Measurements from ENCODE around the gene UCP3. TPM values are rescaled to one million over a fixed set of nuclear protein-coding genes. Genes with fewer than 3 reads are reported as not detected.

UCP3 gene
- total RNA-seq = 1 to 10 TPM in 1 of 2 donors, under 1 TPM in 1; 0.89 to 2.5 TPM
- 1 to 10 TPM; 3.0 to 5.5 TPM for polyA plus RNA-seq (ENCODE audit: insufficient read length in 2 of 2)
- long read RNA-seq, donor 1 = 0 reads
- long read RNA-seq, donor 2 = 0 reads
- long read RNA-seq, donor 3 = 0 reads
- long read RNA-seq, donor 4, partial matches to known transcripts = 0 of 1 reads
- long read RNA-seq, donor 4, other reads (novel, unspliced or antisense) = 0 of 1 reads

- Histone ChIP-seq H3K36me3 (ENCODE audit: control insufficient read depth, insufficient read depth, low read length) (peaks cover 49% of the 10 kb centered on the region), H3K9me3 (ENCODE audit: control insufficient read depth, insufficient read depth, low read length) (no peaks in the 10 kb centered on the region), H3K27ac (ENCODE audit: low read depth, low read length) (no peak within 1 kb of the TSS), H3K4me1 (ENCODE audit: control insufficient read depth, insufficient read depth, low read length) (peaks cover 18% of the 10 kb centered on the region), H3K27me3 (ENCODE audit: control insufficient read depth, insufficient read depth, low read length) (no peaks in the 10 kb centered on the region), H3K4me3 (ENCODE audit: low read depth, low read length) (no peak within 1 kb of the TSS)
- no peak for DNase-seq (ENCODE audit: low read depth in 4 of 6, low spot score in 6 of 6)
- 73% methylated on average over 6 of the region's 9 CpGs for WGBS (ENCODE audit: insufficient coverage)
Observed at GRCh38 chr11:74008373-74009229, at the start of gene UCP3. Gene UCP3 (minus strand): TSS chr11:74009085. CDS start chr11:74007042, 2,043 bp downstream.

- WGBS (ENCODE audit: insufficient coverage) = 92% methylated on average over 7 of the region's 8 CpGs
- no peaks in the 10 kb centered on the region for H3K4me1 ChIP-seq (ENCODE audit: control insufficient read depth, insufficient read depth, low read length)
- peaks cover 5% of the 10 kb centered on the region for H3K36me3 ChIP-seq (ENCODE audit: control insufficient read depth, insufficient read depth, low read length)
- no peak for DNase-seq (ENCODE audit: low read depth in 4 of 6, low spot score in 6 of 6)
- H3K27me3 ChIP-seq (ENCODE audit: control insufficient read depth, insufficient read depth, low read length) = no peaks in the 10 kb centered on the region
- H3K9me3 ChIP-seq (ENCODE audit: control insufficient read depth, insufficient read depth, low read length) = no peaks in the 10 kb centered on the region
- no peak overlapping the region for H3K27ac ChIP-seq (ENCODE audit: low read depth, low read length)
- no peak overlapping the region for H3K4me3 ChIP-seq (ENCODE audit: low read depth, low read length)
Observed at GRCh38 chr11:74057249-74058151, 48.6 kb upstream of the UCP3 start.

- Histone ChIP-seq H3K9me3 (ENCODE audit: control insufficient read depth, insufficient read depth, low read length) (no peaks in the 10 kb centered on the region), H3K4me3 (ENCODE audit: low read depth, low read length) (no peak overlapping the region), H3K4me1 (ENCODE audit: control insufficient read depth, insufficient read depth, low read length) (no peaks in the 10 kb centered on the region), H3K36me3 (ENCODE audit: control insufficient read depth, insufficient read depth, low read length) (peaks cover 5% of the 10 kb centered on the region), H3K27me3 (ENCODE audit: control insufficient read depth, insufficient read depth, low read length) (no peaks in the 10 kb centered on the region), H3K27ac (ENCODE audit: low read depth, low read length) (no peak overlapping the region)
- DNase-seq (ENCODE audit: low read depth in 4 of 6, low spot score in 6 of 6) = no peak
Observed at GRCh38 chr11:74055938-74056337, 47.1 kb upstream of the UCP3 start.

GRCh38 chr11:74050465-74050864 is 41.6 kb upstream of the UCP3 start:
- no peaks in the 10 kb centered on the region for H3K27me3 ChIP-seq (ENCODE audit: control insufficient read depth, insufficient read depth, low read length)
- H3K27ac ChIP-seq (ENCODE audit: low read depth, low read length) = no peak overlapping the region
- WGBS (ENCODE audit: insufficient coverage) = 100% methylated on average over 1 of the region's 3 CpGs
- no peak overlapping the region for H3K4me3 ChIP-seq (ENCODE audit: low read depth, low read length)
- H3K9me3 ChIP-seq (ENCODE audit: control insufficient read depth, insufficient read depth, low read length) = no peaks in the 10 kb centered on the region
- H3K4me1 ChIP-seq (ENCODE audit: control insufficient read depth, insufficient read depth, low read length) = no peaks in the 10 kb centered on the region
- H3K36me3 ChIP-seq (ENCODE audit: control insufficient read depth, insufficient read depth, low read length) = peaks cover 11% of the 10 kb centered on the region
- DNase-seq (ENCODE audit: low read depth in 4 of 6, low spot score in 6 of 6) = no peak

GRCh38 chr11:74048993-74049392 is 40.1 kb upstream of the UCP3 start:
- peaks cover 10% of the 10 kb centered on the region for H3K36me3 ChIP-seq (ENCODE audit: control insufficient read depth, insufficient read depth, low read length)
- no peak overlapping the region for H3K27ac ChIP-seq (ENCODE audit: low read depth, low read length)
- DNase-seq (ENCODE audit: low read depth in 4 of 6, low spot score in 6 of 6) = no peak
- no peaks in the 10 kb centered on the region for H3K9me3 ChIP-seq (ENCODE audit: control insufficient read depth, insufficient read depth, low read length)
- H3K27me3 ChIP-seq (ENCODE audit: control insufficient read depth, insufficient read depth, low read length) = no peaks in the 10 kb centered on the region
- H3K4me1 ChIP-seq (ENCODE audit: control insufficient read depth, insufficient read depth, low read length) = no peaks in the 10 kb centered on the region
- no CpG with 5 or more reads among the region's 5 CpGs for WGBS (ENCODE audit: insufficient coverage)
- no peak overlapping the region for H3K4me3 ChIP-seq (ENCODE audit: low read depth, low read length)

GRCh38 chr11:74044538-74044937 is 35.7 kb upstream of the UCP3 start:
- Histone ChIP-seq H3K36me3 (ENCODE audit: control insufficient read depth, insufficient read depth, low read length) (peaks cover 15% of the 10 kb centered on the region), H3K4me1 (ENCODE audit: control insufficient read depth, insufficient read depth, low read length) (no peaks in the 10 kb centered on the region), H3K27ac (ENCODE audit: low read depth, low read length) (no peak overlapping the region), H3K27me3 (ENCODE audit: control insufficient read depth, insufficient read depth, low read length) (no peaks in the 10 kb centered on the region), H3K4me3 (ENCODE audit: low read depth, low read length) (no peak overlapping the region), H3K9me3 (ENCODE audit: control insufficient read depth, insufficient read depth, low read length) (no peaks in the 10 kb centered on the region)
- no peak for DNase-seq (ENCODE audit: low read depth in 4 of 6, low spot score in 6 of 6)
- 80% methylated on average over 1 of the region's 2 CpGs for WGBS (ENCODE audit: insufficient coverage)

GRCh38 chr11:74043450-74043849 is 34.6 kb upstream of the UCP3 start:
- Histone ChIP-seq H3K4me1 (ENCODE audit: control insufficient read depth, insufficient read depth, low read length) (no peaks in the 10 kb centered on the region), H3K4me3 (ENCODE audit: low read depth, low read length) (no peak overlapping the region), H3K27ac (ENCODE audit: low read depth, low read length) (no peak overlapping the region), H3K9me3 (ENCODE audit: control insufficient read depth, insufficient read depth, low read length) (no peaks in the 10 kb centered on the region), H3K27me3 (ENCODE audit: control insufficient read depth, insufficient read depth, low read length) (no peaks in the 10 kb centered on the region), H3K36me3 (ENCODE audit: control insufficient read depth, insufficient read depth, low read length) (peaks cover 15% of the 10 kb centered on the region)
- DNase-seq (ENCODE audit: low read depth in 4 of 6, low spot score in 6 of 6) = no peak
- WGBS (ENCODE audit: insufficient coverage) = no CpG with 5 or more reads among the region's 1 CpG

- Histone ChIP-seq H3K27ac (ENCODE audit: low read depth, low read length) (no peak overlapping the region), H3K9me3 (ENCODE audit: control insufficient read depth, insufficient read depth, low read length) (no peaks in the 10 kb centered on the region), H3K4me3 (ENCODE audit: low read depth, low read length) (no peak overlapping the region), H3K36me3 (ENCODE audit: control insufficient read depth, insufficient read depth, low read length) (peaks cover 24% of the 10 kb centered on the region), H3K4me1 (ENCODE audit: control insufficient read depth, insufficient read depth, low read length) (no peaks in the 10 kb centered on the region), H3K27me3 (ENCODE audit: control insufficient read depth, insufficient read depth, low read length) (no peaks in the 10 kb centered on the region)
- 60% methylated on average over 1 of the region's 4 CpGs for WGBS (ENCODE audit: insufficient coverage)
- no peak for DNase-seq (ENCODE audit: low read depth in 4 of 6, low spot score in 6 of 6)
Observed at GRCh38 chr11:74037309-74037708, 28.4 kb upstream of the UCP3 start.

GRCh38 chr11:74035264-74035663 is 26.4 kb upstream of the UCP3 start:
- no CpG with 5 or more reads among the region's 1 CpG for WGBS (ENCODE audit: insufficient coverage)
- no peak for DNase-seq (ENCODE audit: low read depth in 4 of 6, low spot score in 6 of 6)
- H3K36me3 ChIP-seq (ENCODE audit: control insufficient read depth, insufficient read depth, low read length) = peaks cover 32% of the 10 kb centered on the region

More at GRCh38 chr11:74035264-74035663, 26.4 kb upstream of the UCP3 start:
- H3K27me3 ChIP-seq (ENCODE audit: control insufficient read depth, insufficient read depth, low read length) = no peaks in the 10 kb centered on the region
- no peaks in the 10 kb centered on the region for H3K4me1 ChIP-seq (ENCODE audit: control insufficient read depth, insufficient read depth, low read length)
- no peaks in the 10 kb centered on the region for H3K9me3 ChIP-seq (ENCODE audit: control insufficient read depth, insufficient read depth, low read length)
- H3K4me3 ChIP-seq (ENCODE audit: low read depth, low read length) = no peak overlapping the region
- H3K27ac ChIP-seq (ENCODE audit: low read depth, low read length) = no peak overlapping the region
